Bronchial epithelial cell (primary cell): Measurements from ENCODE around the gene STN1. TPM values are rescaled to one million over a fixed set of nuclear protein-coding genes. Genes with fewer than 3 reads are reported as not detected.
A peak's percentile ranks its signal among the peaks of the same experiment; 100 is the strongest.

Experiments used
- DNase-seq: peaks from one replicate; pipeline ENCODE4 v3.0.0-alpha.2; 2010; ENCODE audit warnings: low read depth
- FAIRE-seq: peaks from 2 replicates; lab custom pipeline; 2011; peaks lifted over from hg19 to GRCh38; lab: Jason Lieb, UNC
- H3K27me3 ChIP-seq: 2 replicates; pipeline ENCODE4 v1.5.1; 2011; ENCODE audit warnings: low read length; ENCODE audit not compliant: control insufficient read depth, insufficient read depth
- H3K36me3 ChIP-seq: 2 replicates; pipeline ENCODE4 v1.5.1; 2011; ENCODE audit warnings: low read length; ENCODE audit not compliant: control insufficient read depth, insufficient read depth
- H3K4me3 ChIP-seq: 2 replicates; pipeline ENCODE4 v1.5.1; 2011; ENCODE audit warnings: mild to moderate bottlenecking, low read depth, low read length, control low read depth
- total RNA-seq: library from RNA; depleted of rRNA; stranded (reverse); fragments of >200 nt; gene quantifications from 2 replicates; pipeline ENCODE4 v1.2.1, GENCODE V29; 2014
- TF ChIP-seq, protein P1 (sequence below): IDR thresholded peaks from 2 replicates; pipeline ENCODE4 v1.5.1; 2011; ENCODE audit warnings: mild to moderate bottlenecking, moderate library complexity, low read length, control low read depth, inconsistent platforms; ENCODE audit not compliant: insufficient read depth, severe bottlenecking

The STN1 gene
- total RNA-seq, 1 donor from 2014 or later = 67.7 TPM

DNA sequence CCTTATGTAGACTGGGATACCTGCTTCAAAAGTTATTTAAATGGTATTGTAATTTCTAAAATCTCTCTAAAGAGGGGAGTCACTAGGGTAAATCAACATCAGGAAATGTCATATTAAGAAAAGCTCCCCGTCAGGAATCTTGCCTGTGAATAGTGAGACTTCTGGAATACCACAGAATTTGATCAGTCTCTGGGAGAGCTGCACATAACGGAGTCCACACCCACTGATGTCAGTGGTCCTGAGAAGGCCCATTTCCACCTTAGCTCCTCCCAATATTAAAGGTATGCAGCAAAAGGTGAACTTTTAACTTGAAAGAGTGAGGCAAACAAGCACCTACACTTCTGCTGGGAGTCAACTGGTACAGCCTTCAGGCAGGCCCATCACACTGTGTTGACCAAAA lies 27.3 kb downstream of the STN1 start:
- DNase-seq = no peak
- Histone ChIP-seq H3K36me3 (no peaks in the 10 kb centered on the region), H3K4me3 (no peak overlapping the region), H3K27me3 (no peaks in the 10 kb centered on the region)
- no peak for FAIRE-seq
- TF ChIP-seq, protein P1, sequence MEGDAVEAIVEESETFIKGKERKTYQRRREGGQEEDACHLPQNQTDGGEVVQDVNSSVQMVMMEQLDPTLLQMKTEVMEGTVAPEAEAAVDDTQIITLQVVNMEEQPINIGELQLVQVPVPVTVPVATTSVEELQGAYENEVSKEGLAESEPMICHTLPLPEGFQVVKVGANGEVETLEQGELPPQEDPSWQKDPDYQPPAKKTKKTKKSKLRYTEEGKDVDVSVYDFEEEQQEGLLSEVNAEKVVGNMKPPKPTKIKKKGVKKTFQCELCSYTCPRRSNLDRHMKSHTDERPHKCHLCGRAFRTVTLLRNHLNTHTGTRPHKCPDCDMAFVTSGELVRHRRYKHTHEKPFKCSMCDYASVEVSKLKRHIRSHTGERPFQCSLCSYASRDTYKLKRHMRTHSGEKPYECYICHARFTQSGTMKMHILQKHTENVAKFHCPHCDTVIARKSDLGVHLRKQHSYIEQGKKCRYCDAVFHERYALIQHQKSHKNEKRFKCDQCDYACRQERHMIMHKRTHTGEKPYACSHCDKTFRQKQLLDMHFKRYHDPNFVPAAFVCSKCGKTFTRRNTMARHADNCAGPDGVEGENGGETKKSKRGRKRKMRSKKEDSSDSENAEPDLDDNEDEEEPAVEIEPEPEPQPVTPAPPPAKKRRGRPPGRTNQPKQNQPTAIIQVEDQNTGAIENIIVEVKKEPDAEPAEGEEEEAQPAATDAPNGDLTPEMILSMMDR = no peak

DNA sequence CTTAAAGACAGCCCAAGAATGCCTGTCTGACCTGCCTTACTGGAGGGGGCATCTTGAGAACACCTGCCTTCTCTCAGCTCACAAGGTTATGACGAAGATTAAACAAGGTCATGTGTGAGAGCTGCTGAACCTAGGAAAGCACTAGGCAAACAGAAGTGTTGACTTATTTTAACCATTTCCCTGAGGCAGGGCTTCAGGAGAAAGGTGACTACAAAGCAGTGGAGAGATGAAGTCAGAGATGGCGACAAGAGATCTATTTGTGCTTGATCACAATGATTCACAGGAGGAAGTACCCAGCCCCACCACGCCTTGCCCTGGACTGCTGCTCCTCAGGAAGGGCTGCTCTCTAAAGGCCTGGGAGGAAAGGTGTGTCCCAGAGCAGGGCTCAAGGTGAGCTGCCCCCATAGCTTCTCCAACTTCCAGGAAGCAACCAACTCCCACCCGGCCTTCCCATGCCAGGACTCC lies 27.8 kb downstream of the STN1 start:
- TF ChIP-seq, protein P1 = no peak
- no peak overlapping the region for H3K4me3 ChIP-seq
- DNase-seq (peak; percentile 94), FAIRE-seq (peak; percentile 98)
- H3K36me3 ChIP-seq = no peaks in the 10 kb centered on the region
- no peaks in the 10 kb centered on the region for H3K27me3 ChIP-seq

DNA sequence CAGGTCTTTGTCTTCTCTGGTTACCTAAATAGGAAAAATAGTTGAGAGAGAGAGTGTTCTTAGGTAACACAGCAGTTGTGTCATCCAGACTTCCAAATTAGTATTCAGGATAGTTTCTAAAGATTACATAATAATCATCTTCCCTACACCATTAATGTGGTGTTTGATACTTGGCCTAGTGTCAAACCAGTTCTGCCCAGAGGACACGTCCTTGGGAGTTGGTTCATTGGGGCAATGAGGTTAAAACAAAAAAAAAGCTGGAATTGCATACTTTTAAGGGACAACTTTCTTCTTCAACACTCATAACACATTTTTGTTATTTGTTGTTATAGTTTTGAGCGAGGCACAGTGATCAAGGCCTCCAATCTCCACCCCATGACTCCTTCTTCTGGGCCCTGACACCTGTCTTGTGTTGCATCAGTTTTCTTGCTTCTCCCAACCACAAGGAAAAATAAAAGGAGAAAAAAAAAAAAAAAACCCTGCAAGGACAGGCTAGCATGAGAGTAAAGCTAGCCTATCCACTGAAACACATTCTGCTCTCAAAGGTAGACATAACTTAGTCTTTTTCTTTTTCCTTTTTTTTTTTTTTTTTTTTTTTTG lies 28.8 kb downstream of the STN1 start:
- DNase-seq = no peak
- Histone ChIP-seq H3K27me3 (no peaks in the 10 kb centered on the region), H3K36me3 (no peaks in the 10 kb centered on the region), H3K4me3 (no peak overlapping the region)
- TF ChIP-seq, protein P1 = no peak
- FAIRE-seq = no peak

GRCh38 chr10:103888113-103888841 lies 29.7 kb downstream of the STN1 start:
- no peaks in the 10 kb centered on the region for H3K36me3 ChIP-seq
- TF ChIP-seq, protein P1 = peak; percentile 73
- H3K27me3 ChIP-seq = no peaks in the 10 kb centered on the region
- H3K4me3 ChIP-seq = no peak overlapping the region
- no peak for FAIRE-seq
- peak; percentile 81 for DNase-seq

DNA sequence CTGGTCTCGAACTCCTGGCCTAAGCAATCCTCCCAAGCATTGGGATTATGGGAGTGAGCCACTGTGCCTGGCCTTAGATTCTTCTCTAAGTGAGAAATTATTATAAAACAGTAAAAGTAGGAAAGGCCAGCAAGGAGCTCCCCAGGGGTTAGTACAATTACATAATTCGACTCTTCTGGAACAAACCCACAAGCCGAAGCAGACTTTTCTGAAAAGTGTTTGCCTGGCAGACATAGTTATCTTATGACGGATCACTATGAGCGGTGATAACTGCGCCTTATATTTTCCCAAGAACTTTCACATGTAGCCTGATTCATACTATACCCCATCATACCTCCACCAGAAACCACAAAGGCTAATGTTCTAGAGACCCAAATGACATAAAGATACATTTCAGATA lies 32.4 kb downstream of the STN1 start:
- FAIRE-seq = no peak
- TF ChIP-seq, protein P1 = no peak
- DNase-seq = no peak
- H3K36me3 ChIP-seq = no peaks in the 10 kb centered on the region
- H3K4me3 ChIP-seq = no peak overlapping the region
- H3K27me3 ChIP-seq = no peaks in the 10 kb centered on the region
